Suprapubic skin (tissue), 4 donors: Measurements from ENCODE around the gene REEP3. TPM values are rescaled to one million over a fixed set of nuclear protein-coding genes. Genes with fewer than 3 reads are reported as not detected.

Experiments
- DNase-seq, 2 donors: peaks; one replicate each; pipeline ENCODE4 v3.0.0-alpha.2; 2019; ENCODE audit warnings: low spot score in 2 of 2
- H3K27ac ChIP-seq: fragments of 200-600 bp; sonication (generic); one replicate; pipeline ENCODE4 v1.5.1; 2019
- H3K27me3 ChIP-seq: fragments of 200-600 bp; sonication (generic); one replicate; pipeline ENCODE4 v1.5.1; 2019
- H3K36me3 ChIP-seq: fragments of 200-600 bp; sonication (generic); one replicate; pipeline ENCODE4 v1.5.1; 2019
- H3K4me1 ChIP-seq: fragments of 200-600 bp; sonication (generic); one replicate; pipeline ENCODE4 v1.5.1; 2019
- H3K4me3 ChIP-seq: fragments of 200-600 bp; sonication (generic); one replicate; pipeline ENCODE4 v1.5.1; 2019; ENCODE audit warnings: mild to moderate bottlenecking
- H3K9me3 ChIP-seq: fragments of 200-600 bp; sonication (generic); one replicate; pipeline ENCODE4 v1.5.1; 2019
- EP300 ChIP-seq: sonication (generic); formaldehyde crosslinking; IDR thresholded peaks from one replicate; pipeline ENCODE4 v1.6.1; 2017; ENCODE audit warnings: antibody characterized with exemption
- POLR2A ChIP-seq, 2 donors: fragments of 450-650 bp; IDR thresholded peaks; one replicate each; pipeline ENCODE4 v1.6.1; 2017; ENCODE audit warnings: antibody characterized with exemption in 2 of 2, mild to moderate bottlenecking in 2 of 2, moderate library complexity in 2 of 2
- POLR2AphosphoS5 ChIP-seq, 3 donors: sonication (generic); formaldehyde crosslinking; IDR thresholded peaks; one replicate each; pipeline ENCODE4 v1.6.1; 2017; ENCODE audit warnings: antibody characterized with exemption in 3 of 3
- WGBS: methylation state at CpG from one replicate; pipeline ENCODE4 v1.1.5; 2018; 5-methylcytosine and 5-hydroxymethylcytosine counted together
- total RNA-seq, 4 donors: library from RNA; depleted of rRNA; stranded (reverse); fragments of >200 nt; gene quantifications; one replicate each; pipeline ENCODE4 v1.1.0, GENCODE V29; 2016
- TF ChIP-seq, protein P1 (sequence below), 2 donors: fragments of 200-600 bp in 1 of 2; fragments of 450-650 bp in 1 of 2; sonication (generic) in 1 of 2; IDR thresholded peaks; one replicate each; pipeline ENCODE4 v1.5.1; 2016 to 2019; ENCODE audit warnings: antibody characterized with exemption in 2 of 2, mild to moderate bottlenecking in 1 of 2, moderate library complexity in 1 of 2

REEP3 gene
- total RNA-seq, 4 donors from 2014 or later: 29.0 to 79.2 (median 31.1) TPM

DNA sequence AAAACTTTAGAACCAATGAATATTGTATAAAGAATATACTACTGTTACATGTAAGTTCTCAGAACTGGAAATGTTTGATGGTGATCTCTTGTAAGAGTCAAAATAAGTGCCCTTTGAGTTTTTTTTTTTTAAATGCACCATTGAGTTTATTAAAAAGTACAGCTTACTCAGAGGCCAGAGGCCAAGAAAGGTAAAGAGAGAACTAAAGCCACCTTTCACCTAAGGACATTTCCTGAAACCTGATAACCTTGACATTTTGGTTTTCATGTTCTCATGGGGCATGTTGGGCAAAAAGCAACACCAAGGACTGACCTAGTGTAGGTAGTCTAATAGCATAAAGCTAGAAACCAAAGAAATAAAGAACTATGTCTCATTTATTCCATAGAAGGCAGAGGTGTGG lies 27.7 kb downstream of the REEP3 start:
- no peak for DNase-seq
- no peak for TF ChIP-seq EP300
- TF ChIP-seq, protein P1, sequence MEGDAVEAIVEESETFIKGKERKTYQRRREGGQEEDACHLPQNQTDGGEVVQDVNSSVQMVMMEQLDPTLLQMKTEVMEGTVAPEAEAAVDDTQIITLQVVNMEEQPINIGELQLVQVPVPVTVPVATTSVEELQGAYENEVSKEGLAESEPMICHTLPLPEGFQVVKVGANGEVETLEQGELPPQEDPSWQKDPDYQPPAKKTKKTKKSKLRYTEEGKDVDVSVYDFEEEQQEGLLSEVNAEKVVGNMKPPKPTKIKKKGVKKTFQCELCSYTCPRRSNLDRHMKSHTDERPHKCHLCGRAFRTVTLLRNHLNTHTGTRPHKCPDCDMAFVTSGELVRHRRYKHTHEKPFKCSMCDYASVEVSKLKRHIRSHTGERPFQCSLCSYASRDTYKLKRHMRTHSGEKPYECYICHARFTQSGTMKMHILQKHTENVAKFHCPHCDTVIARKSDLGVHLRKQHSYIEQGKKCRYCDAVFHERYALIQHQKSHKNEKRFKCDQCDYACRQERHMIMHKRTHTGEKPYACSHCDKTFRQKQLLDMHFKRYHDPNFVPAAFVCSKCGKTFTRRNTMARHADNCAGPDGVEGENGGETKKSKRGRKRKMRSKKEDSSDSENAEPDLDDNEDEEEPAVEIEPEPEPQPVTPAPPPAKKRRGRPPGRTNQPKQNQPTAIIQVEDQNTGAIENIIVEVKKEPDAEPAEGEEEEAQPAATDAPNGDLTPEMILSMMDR (IDR thresholded peaks at IDR 0.05): no peak
- no peak for TF ChIP-seq POLR2AphosphoS5 (IDR thresholded peaks at IDR 0.05)
- TF ChIP-seq POLR2A (IDR thresholded peaks at IDR 0.05): no peak
- Histone ChIP-seq H3K4me1 (peaks cover 17% of the 10 kb centered on the region), H3K27me3 (no peaks in the 10 kb centered on the region), H3K9me3 (no peaks in the 10 kb centered on the region), H3K4me3 (no peak overlapping the region), H3K27ac (no peak overlapping the region), H3K36me3 (no peaks in the 10 kb centered on the region)

GRCh38 chr10:63549810-63550209 lies 28.6 kb downstream of the REEP3 start:
- H3K27me3 ChIP-seq: no peaks in the 10 kb centered on the region
- H3K27ac ChIP-seq: no peak overlapping the region
- H3K36me3 ChIP-seq: no peaks in the 10 kb centered on the region
- no peak overlapping the region for H3K4me3 ChIP-seq
- TF ChIP-seq, protein P1 (IDR thresholded peaks at IDR 0.05): no peak
- TF ChIP-seq POLR2A (IDR thresholded peaks at IDR 0.05) (no peak), EP300 (no peak), POLR2AphosphoS5 (IDR thresholded peaks at IDR 0.05) (no peak)
- no peaks in the 10 kb centered on the region for H3K9me3 ChIP-seq
- 87% methylated on average over 3 of the region's 3 CpGs for WGBS
- H3K4me1 ChIP-seq: peaks cover 15% of the 10 kb centered on the region
- no peak for DNase-seq

GRCh38 chr10:63553031-63553430 lies 31.8 kb downstream of the REEP3 start:
- TF ChIP-seq POLR2AphosphoS5 (IDR thresholded peaks at IDR 0.05): no peak
- TF ChIP-seq EP300: no peak
- TF ChIP-seq POLR2A (IDR thresholded peaks at IDR 0.05): no peak
- TF ChIP-seq, protein P1 (IDR thresholded peaks at IDR 0.05): no peak
- H3K27ac ChIP-seq: peak overlapping the region; percentile 78

DNA sequence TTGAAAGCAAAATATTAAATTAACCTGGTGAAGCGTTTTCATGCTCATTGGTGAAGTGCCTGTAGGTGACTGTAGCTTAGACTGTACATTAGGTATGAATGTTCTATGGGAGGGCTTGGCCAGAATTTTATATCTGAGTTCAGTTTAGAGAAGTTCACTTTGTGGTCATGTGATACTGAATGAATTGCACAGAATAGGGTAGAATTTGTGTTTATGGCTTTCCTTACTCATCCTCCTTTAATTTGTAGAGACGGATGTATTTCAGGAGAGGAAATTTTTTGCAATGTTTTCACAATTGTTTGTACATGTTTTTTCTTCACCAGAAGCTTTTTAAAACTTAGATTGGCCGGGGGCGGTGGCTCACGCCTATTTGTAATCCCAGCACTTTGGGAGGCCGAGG lies 32.3 kb downstream of the REEP3 start:
- TF ChIP-seq, protein P1 (IDR thresholded peaks at IDR 0.05): no peak
- TF ChIP-seq POLR2A (IDR thresholded peaks at IDR 0.05) (no peak), EP300 (no peak), POLR2AphosphoS5 (IDR thresholded peaks at IDR 0.05) (no peak)

More at GRCh38 chr10:63553031-63553430, 31.8 kb downstream of the REEP3 start:
- DNase-seq: no peak
- Histone ChIP-seq H3K36me3 (no peaks in the 10 kb centered on the region), H3K27me3 (no peaks in the 10 kb centered on the region), H3K4me1 (peaks cover 19% of the 10 kb centered on the region), H3K4me3 (no peak overlapping the region), H3K9me3 (no peaks in the 10 kb centered on the region)
- WGBS: 48% methylated on average over 4 of the region's 4 CpGs

DNA sequence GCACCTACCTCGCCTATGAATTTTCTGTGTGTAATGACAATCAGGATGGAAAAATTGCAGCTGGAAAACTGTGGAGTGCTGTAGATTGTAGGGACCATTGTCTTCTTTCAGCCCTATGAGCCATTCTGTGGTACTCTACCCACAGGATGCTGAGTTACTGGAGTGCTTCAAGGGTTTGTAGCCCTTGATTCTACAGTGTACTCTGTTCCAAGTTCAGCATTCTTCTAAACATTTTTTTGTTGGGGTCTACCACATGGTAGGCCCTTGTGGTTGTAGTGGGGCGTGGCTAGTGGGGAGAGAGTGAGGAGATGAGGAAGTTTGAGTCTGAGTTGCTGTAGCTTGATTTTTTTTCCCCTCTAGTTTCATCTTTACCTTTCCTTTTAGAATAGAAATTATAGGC lies 33.5 kb downstream of the REEP3 start:
- H3K4me3 ChIP-seq: no peak overlapping the region
- no peaks in the 10 kb centered on the region for H3K36me3 ChIP-seq
- H3K9me3 ChIP-seq: no peaks in the 10 kb centered on the region
- peaks cover 19% of the 10 kb centered on the region for H3K4me1 ChIP-seq
- H3K27me3 ChIP-seq: no peaks in the 10 kb centered on the region
- TF ChIP-seq, protein P1 (IDR thresholded peaks at IDR 0.05): no peak
- TF ChIP-seq POLR2A (IDR thresholded peaks at IDR 0.05) (no peak), POLR2AphosphoS5 (IDR thresholded peaks at IDR 0.05) (no peak)
- H3K27ac ChIP-seq: no peak overlapping the region
- 74% methylated on average over 2 of the region's 2 CpGs for WGBS
- no peak for DNase-seq

More for the DNA sequence above, 32.3 kb downstream of the REEP3 start:
- 86% methylated on average over 6 of the region's 6 CpGs for WGBS
- H3K9me3 ChIP-seq: no peaks in the 10 kb centered on the region
- DNase-seq: no peak
- H3K36me3 ChIP-seq: no peaks in the 10 kb centered on the region
- peak overlapping the region; percentile 30 for H3K27ac ChIP-seq
- no peak overlapping the region for H3K4me3 ChIP-seq
- H3K27me3 ChIP-seq: no peaks in the 10 kb centered on the region
- peaks cover 19% of the 10 kb centered on the region for H3K4me1 ChIP-seq
